PC-3 (cell line): ENCODE measurements around the gene ZNF253. TPM values are rescaled to one million over a fixed set of nuclear protein-coding genes. Genes with fewer than 3 reads are reported as not detected.
"Not testable (repeated sequence)": the region's sequence is repeated elsewhere in the genome, so short reads cannot be mapped to it uniquely, and the experiment has no call there.

Experiments used
- ATAC-seq: fragments of 200-7000 bp; cut with Tn5 transposase; 2 replicates; pipeline ENCODE4 v1.9.1; 2020; ENCODE audit warnings: mild to moderate bottlenecking, moderate library complexity
- BruUV-seq: library from RNA; stranded (reverse); fragments of 400-500 nt; replicated peaks from 2 replicates; lab custom pipeline; 2021; lab: Mats Ljungman, UMichigan
- CTCF ChIA-PET: fragments of 300-600 bp; sonication (Branson Sonifier 250); formaldehyde crosslinking; loops from one replicate; lab custom pipeline; 2022; ENCODE audit warnings: antibody characterized with exemption; lab: Charles Lee
- POLR2A ChIA-PET: fragments of 300-600 bp; sonication (Branson Sonifier 250); formaldehyde crosslinking; loops from one replicate; lab custom pipeline; 2022; ENCODE audit warnings: antibody characterized with exemption; ENCODE audit not compliant: unreplicated experiment; lab: Charles Lee
- DNase-seq: peaks from one replicate; pipeline ENCODE4 v3.0.0-alpha.2; 2015
- H2AFZ ChIP-seq: fragments of 300-600 bp; sonication (generic); 2 replicates; pipeline ENCODE4 v1.6.0; 2016; ENCODE audit warnings: antibody characterized with exemption, low read length
- H3F3A ChIP-seq: fragments of 300-600 bp; sonication (generic); one replicate; pipeline ENCODE4 v1.6.0; 2017; ENCODE audit warnings: antibody characterized with exemption, low read length, control low read depth, mild to moderate bottlenecking; ENCODE audit not compliant: unreplicated experiment
- H3K27ac ChIP-seq: fragments of 300-600 bp; sonication (generic); 2 replicates; pipeline ENCODE4 v1.5.1; 2016; ENCODE audit warnings: mild to moderate bottlenecking, low read length
- H3K27me3 ChIP-seq: fragments of 300-600 bp; sonication (generic); 2 replicates; pipeline ENCODE4 v1.6.1; 2016; ENCODE audit warnings: low read length, mixed read lengths
- H3K36me3 ChIP-seq: fragments of 300-600 bp; sonication (generic); 2 replicates; pipeline ENCODE4 v1.6.1; 2016; ENCODE audit warnings: low read depth, mixed run types, low read length, mixed read lengths
- H3K4me1 ChIP-seq: fragments of 300-600 bp; sonication (generic); 2 replicates; pipeline ENCODE4 v1.5.1; 2016; ENCODE audit warnings: low read length; ENCODE audit not compliant: insufficient read depth
- H3K4me2 ChIP-seq: fragments of 300-600 bp; sonication (generic); 2 replicates; pipeline ENCODE4 v1.6.0; 2016; ENCODE audit warnings: low read length
- H3K4me3 ChIP-seq: fragments of 300-600 bp; sonication (generic); 2 replicates; pipeline ENCODE4 v1.5.1; 2016; ENCODE audit warnings: mild to moderate bottlenecking, low read length, mixed read lengths
- H3K79me2 ChIP-seq: fragments of 300-600 bp; sonication (generic); 2 replicates; pipeline ENCODE4 v1.6.1; 2017; ENCODE audit warnings: low read length, mixed read lengths
- H3K9ac ChIP-seq: fragments of 300-600 bp; sonication (generic); 2 replicates; pipeline ENCODE4 v1.6.0; 2016; ENCODE audit warnings: mild to moderate bottlenecking, low read length
- H3K9me2 ChIP-seq: fragments of 300-600 bp; sonication (generic); replicated peaks from 2 replicates; pipeline ENCODE4 v1.6.1; 2016; ENCODE audit warnings: mixed run types, low read length, mixed read lengths
- H3K9me3 ChIP-seq: fragments of 300-600 bp; sonication (generic); 2 replicates; pipeline ENCODE4 v1.6.1; 2016; ENCODE audit warnings: low read length, mixed read lengths
- H4K20me1 ChIP-seq: fragments of 300-600 bp; sonication (generic); 2 replicates; pipeline ENCODE4 v1.6.1; 2016; ENCODE audit warnings: low read length, mixed read lengths
- EZH2 ChIP-seq: fragments of 300-600 bp; sonication (generic); IDR thresholded peaks from one replicate; pipeline ENCODE4 v1.6.1; 2017; ENCODE audit warnings: antibody characterized with exemption, mild to moderate bottlenecking, low read length; ENCODE audit not compliant: unreplicated experiment
- EZH2phosphoT487 ChIP-seq: fragments of 300-600 bp; sonication (generic); IDR thresholded peaks from 2 replicates; pipeline ENCODE4 v1.6.1; 2018; ENCODE audit warnings: mild to moderate bottlenecking, antibody characterized with exemption, low read length, borderline replicate concordance
- intact Hi-C: fragments of 100-400 bp; cut with micrococcal nuclease; formaldehyde crosslinking; loops from 2 replicates; pipeline ENCODE4 v1.9.0; 2023
- total RNA-seq: library from RNA; depleted of rRNA; stranded (reverse); fragments of >200 nt; gene quantifications from 2 replicates; pipeline ENCODE4 v1.2.3, GENCODE V29; 2014
- TF ChIP-seq, protein P1 (sequence below): fragments of 300-600 bp; sonication (generic); conservative IDR thresholded peaks from 2 replicates; pipeline ENCODE4 v1.5.1; 2017; ENCODE audit warnings: antibody characterized with exemption, low read depth, mild to moderate bottlenecking, low read length

The ZNF253 gene
- total RNA-seq, 1 experiment from 2014 or later: 1.1 TPM

DNA sequence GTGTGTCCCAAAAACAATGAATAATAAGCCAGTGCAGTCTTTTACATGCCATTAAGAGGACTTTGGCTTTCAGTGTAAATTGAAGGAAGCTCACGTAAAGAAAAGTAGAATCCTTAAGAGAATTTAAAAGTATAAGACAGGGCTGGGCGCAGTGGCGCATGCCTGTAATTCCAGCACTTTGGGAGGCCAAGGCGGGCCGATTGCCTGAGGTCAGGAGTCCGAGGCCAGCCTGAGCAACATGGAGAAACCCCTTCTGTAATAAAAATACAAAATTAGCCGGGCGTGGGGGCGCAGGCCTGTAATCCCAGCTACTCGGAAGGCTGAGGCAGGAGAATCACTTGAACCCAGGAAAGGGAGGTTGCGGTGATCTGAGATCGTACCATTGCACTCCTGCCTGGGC is 17.9 kb upstream of the ZNF253 start:
- BruUV-seq: no TSS peak
- no peak for DNase-seq
- no peak overlapping the region for H3K4me3 ChIP-seq
- H3K79me2 ChIP-seq: no peaks in the 10 kb centered on the region
- no peak overlapping the region for H3K4me2 ChIP-seq
- no peak overlapping the region for H2AFZ ChIP-seq
- intact Hi-C loops: no loop called here
- ChIA-PET POLR2A (no interaction called here), CTCF (no interaction called here)
- no peaks in the 10 kb centered on the region for H3K27me3 ChIP-seq
- H3K9ac ChIP-seq: no peak overlapping the region
- no peaks in the 10 kb centered on the region for H3F3A ChIP-seq
- no peak for ATAC-seq
- no peaks in the 10 kb centered on the region for H3K36me3 ChIP-seq
- H3K9me3 ChIP-seq: peaks cover 13% of the 10 kb centered on the region; the same call in 1 of the 2 replicates
- H3K4me1 ChIP-seq: no peaks in the 10 kb centered on the region
- H4K20me1 ChIP-seq: no peaks in the 10 kb centered on the region
- no peak overlapping the region for H3K27ac ChIP-seq
- no peaks in the 10 kb centered on the region for H3K9me2 ChIP-seq
- TF ChIP-seq EZH2 (no peak), EZH2phosphoT487 (no peak)
- TF ChIP-seq, protein P1, sequence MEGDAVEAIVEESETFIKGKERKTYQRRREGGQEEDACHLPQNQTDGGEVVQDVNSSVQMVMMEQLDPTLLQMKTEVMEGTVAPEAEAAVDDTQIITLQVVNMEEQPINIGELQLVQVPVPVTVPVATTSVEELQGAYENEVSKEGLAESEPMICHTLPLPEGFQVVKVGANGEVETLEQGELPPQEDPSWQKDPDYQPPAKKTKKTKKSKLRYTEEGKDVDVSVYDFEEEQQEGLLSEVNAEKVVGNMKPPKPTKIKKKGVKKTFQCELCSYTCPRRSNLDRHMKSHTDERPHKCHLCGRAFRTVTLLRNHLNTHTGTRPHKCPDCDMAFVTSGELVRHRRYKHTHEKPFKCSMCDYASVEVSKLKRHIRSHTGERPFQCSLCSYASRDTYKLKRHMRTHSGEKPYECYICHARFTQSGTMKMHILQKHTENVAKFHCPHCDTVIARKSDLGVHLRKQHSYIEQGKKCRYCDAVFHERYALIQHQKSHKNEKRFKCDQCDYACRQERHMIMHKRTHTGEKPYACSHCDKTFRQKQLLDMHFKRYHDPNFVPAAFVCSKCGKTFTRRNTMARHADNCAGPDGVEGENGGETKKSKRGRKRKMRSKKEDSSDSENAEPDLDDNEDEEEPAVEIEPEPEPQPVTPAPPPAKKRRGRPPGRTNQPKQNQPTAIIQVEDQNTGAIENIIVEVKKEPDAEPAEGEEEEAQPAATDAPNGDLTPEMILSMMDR: no peak

DNA sequence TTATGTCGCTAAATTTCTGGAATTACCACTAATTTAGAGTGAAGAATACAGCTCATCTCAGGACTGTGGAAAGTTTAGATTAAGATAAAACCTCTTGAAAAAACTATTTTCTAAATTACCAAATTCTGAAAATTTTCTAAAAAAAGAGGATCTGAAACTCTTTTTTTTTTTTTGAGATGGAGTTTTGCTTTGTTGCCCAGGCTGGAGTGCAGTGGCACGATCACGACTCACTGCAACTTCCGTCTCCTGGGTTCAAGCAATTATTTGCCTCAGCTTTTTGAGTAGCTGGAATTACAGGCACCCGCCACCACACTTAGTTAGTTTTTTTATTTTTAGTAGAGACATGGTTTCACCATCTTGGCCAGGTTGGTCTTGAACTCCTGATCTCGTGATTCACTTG is 16.6 kb upstream of the ZNF253 start:
- no TSS peak for BruUV-seq
- ATAC-seq: no peak
- H3F3A ChIP-seq: no peaks in the 10 kb centered on the region
- H3K79me2 ChIP-seq: no peaks in the 10 kb centered on the region
- H3K4me3 ChIP-seq: no peak overlapping the region
- no peaks in the 10 kb centered on the region for H3K27me3 ChIP-seq
- H3K27ac ChIP-seq: no peak overlapping the region
- H3K4me1 ChIP-seq: no peaks in the 10 kb centered on the region
- no peaks in the 10 kb centered on the region for H3K9me2 ChIP-seq
- H3K36me3 ChIP-seq: no peaks in the 10 kb centered on the region
- no peak overlapping the region for H3K4me2 ChIP-seq
- ChIA-PET POLR2A (no interaction called here), CTCF (no interaction called here)
- TF ChIP-seq, protein P1: no peak
- TF ChIP-seq EZH2phosphoT487 (no peak), EZH2 (no peak)
- no peak overlapping the region for H2AFZ ChIP-seq
- no peak for DNase-seq
- peaks cover 6% of the 10 kb centered on the region; the same call in 1 of the 2 replicates for H3K9me3 ChIP-seq
- no peak overlapping the region for H3K9ac ChIP-seq
- intact Hi-C loops: no loop called here
- H4K20me1 ChIP-seq: no peaks in the 10 kb centered on the region

DNA sequence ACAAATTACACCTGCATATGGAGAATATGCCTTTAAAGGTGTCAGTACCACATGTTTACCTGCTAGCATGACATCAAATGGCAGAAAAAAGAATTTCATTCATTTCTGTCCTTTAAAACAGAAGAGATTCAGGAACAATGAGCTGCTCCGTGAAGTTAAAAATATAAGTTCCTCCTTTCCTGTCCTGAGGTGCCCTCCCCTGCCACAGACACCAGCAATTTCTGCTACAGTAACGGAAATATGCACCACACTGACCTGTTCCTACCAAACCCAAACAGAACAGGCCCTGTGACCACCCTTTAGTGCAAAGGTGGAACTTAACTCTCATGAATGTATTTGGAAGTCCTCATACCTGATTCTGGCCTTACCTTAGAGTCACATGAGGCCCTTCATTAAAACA is 13.9 kb upstream of the ZNF253 start:
- POLR2A ChIA-PET, H3K4me2 ChIP-seq, H4K20me1 ChIP-seq, H3F3A ChIP-seq, H3K9me2 ChIP-seq, intact Hi-C loops, H3K36me3 ChIP-seq, BruUV-seq, ATAC-seq, H3K4me3 ChIP-seq, H3K4me1 ChIP-seq, H3K9ac ChIP-seq, DNase-seq, H2AFZ ChIP-seq, H3K79me2 ChIP-seq, H3K27me3 ChIP-seq, H3K27ac ChIP-seq, CTCF ChIA-PET: not testable (repeated sequence)
- peaks cover 16% of the 10 kb centered on the region for H3K9me3 ChIP-seq
